Stimulated activated CD4-positive, alpha-beta T cell treated with anti-CD3 and anti-CD28 coated beads, Interleukin-2, amount 100 ng/mL, for 24 hours (primary cell): ENCODE measurements around the gene MLYCD.

Experiments used
- DNase-seq, 2 donors: peaks; one replicate each; pipeline ENCODE4 v3.0.0-alpha.2; 2020

Gene MLYCD

DNA sequence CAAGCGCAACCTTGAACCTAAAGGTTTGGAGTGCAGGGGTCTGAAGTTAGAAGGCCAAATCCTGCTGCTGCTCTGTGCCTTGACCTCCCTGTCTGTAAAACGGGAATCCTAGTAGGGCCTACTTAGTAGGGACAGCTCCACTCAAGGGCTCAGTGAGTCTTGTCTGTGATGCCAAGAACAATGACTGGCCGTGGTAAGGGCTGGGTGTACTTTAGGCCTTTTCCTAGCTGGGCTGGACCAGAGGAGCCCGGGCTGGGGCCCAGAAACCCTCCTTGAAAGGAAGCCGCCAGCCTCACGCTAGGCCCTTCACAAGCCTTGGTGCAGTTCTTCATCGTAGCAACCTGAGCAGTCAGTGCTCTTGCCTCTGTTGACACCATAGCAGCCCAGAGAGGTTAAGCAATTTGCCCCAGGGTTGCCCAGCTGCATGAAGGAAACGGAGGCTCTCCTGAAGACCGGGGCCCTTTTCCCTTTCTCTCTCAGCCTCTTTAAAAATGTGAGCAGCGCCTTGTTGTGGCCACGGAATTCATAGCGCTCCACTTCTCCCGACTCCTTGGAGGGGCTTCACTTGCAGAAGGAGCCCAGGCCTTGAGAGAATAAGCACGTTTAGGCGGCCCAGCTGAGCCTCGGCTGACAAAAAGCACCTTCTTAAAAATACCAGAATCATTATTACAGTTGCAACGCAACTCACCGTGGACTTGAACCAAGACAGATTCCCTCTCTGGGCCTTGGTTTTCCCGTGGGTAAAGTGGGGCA lies 73.5 kb downstream of the MLYCD start:
- DNase-seq = no peak

DNA sequence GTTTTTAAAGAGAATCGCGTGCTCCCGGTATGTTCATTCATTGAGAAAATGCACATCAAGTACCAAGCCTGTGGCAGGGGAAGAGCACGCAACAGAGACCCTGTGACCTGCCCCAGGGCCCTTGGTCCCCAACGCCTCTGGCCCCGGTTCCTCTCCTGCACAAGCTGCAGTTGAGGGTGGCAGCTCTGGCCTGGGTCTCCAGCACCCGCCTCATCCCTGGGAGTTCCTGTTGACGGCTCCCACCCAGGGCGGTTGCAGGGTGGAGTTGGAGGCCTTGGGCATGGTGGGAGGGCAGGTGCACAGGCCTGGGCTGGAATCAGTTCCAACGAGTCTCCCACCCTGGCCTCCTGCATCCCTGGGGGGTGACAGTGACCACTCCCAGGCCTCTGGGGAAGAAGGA lies 74.2 kb downstream of the MLYCD start:
- DNase-seq = no peak

DNA sequence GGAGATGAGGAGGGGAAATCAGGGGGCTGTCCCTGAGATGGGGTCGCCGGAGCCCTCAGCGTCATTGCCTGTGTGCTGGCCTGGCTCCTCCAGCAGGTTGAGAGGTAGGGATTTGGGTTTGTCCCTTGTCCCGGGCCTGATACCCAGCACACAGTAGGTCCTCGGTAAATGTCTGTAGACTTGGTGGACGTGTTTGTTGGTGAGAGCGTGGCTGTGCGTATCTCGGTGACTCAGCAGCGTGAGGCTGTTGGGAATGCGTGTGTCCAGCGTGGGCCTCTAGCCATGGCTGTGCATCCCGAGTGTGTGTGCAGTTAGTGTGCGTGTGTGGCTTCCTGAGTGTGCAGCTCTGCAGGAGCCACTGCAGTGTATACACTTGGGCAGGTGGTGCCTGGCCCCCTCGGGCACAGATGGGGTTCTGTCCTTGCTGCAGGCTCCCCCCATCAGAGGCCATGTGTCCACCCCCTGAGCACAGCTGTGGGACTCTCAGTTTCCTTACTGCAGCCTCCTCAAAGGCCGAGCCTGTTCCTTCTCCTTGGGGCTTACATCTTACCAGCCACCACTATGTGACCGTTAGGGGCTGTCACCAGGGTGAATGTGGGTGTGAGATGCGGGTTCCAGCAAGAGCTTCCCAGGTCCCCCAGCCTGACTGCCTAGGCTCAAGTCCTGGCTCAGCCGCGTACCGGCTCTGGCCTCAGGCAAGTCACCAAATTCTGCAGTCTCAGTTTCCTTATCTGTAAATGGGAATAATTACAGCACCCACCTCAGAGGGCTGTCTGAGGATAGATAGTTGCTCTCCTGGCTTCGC lies 74.9 kb downstream of the MLYCD start:
- no peak for DNase-seq

DNA sequence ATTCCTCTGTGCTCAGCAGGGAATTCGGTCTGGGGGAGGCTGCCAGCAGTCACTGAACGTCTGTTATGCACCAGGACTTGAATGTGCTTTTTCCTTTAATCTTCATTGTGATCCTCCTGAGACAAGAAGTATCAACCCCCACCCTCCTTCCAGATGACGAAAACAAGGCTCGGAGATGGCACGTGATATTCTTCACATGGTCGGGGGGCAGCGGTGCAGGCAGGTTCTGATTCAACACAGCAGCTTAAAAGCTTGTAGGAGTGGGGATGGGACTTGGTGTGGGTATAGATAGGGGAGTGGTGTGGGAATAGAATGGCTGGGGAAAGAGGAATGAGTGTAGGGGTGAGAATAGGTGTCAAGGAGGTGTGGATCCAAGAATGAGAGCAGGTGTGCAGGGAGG lies 75.6 kb downstream of the MLYCD start:
- DNase-seq = no peak

DNA sequence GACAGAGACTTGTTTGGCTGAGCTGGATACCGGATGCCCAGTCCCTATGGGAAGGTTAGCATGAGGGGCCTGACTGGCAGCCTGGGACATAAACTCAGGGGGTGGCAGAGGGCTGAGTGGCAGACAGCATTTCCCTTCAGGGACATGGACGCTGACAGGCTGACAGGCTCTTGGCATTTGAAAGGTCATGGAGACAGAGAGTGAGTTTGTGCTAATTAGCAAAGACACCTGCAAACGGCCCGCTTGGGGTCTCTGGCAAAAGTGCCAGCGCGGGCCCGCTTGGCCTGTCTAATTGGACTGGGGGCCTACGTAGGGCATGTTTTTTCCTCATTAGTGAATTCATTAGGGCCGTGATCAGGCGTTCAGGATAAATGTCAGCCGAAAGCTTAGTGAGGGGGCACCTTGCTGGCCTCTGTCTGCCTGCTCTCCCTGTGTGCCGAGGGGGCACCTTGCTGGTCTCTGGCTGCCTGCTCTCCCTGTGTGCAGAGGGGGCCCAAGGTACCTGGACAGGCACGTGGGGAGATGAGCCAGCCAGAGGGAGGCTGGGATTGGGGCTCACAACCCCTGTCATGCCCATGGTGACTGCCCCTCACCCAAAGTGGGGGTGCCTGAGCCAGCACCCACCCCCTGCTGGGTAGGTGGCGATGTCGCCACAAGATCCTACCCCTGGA lies 76.8 kb downstream of the MLYCD start:
- DNase-seq = no peak
